Body of pancreas (tissue), 4 donors: ENCODE data around the gene MACF1.

Experiments
- CTCF ChIP-seq, 7 experiments: fragments of 450-650 bp in 4 of 7; fragments of 200-600 bp in 3 of 7; sonication (generic) in 3 of 7; IDR thresholded peaks; one replicate each; pipeline ENCODE4 v1.5.1; 2016 to 2019; ENCODE audit warnings: antibody characterized with exemption in 7 of 7
- POLR2A ChIP-seq, 3 donors: fragments of 450-650 bp; IDR thresholded peaks; one replicate each; pipeline ENCODE4 v1.6.1; 2016; ENCODE audit warnings: antibody characterized with exemption in 3 of 3, mild to moderate bottlenecking in 2 of 3

GRCh38 chr1:39294531-39294930, 90.0 kb downstream of the MACF1 start:
- TF ChIP-seq POLR2A (IDR thresholded peaks at IDR 0.05), result no peak
- no peak for TF ChIP-seq CTCF (IDR thresholded peaks at IDR 0.05)
